Gastrocnemius medialis (tissue), 4 donors: ENCODE results near the gene GRIK1. TPM values are rescaled to one million over a fixed set of nuclear protein-coding genes. Genes with fewer than 3 reads are reported as not detected.

Experiments
- ATAC-seq, 2 donors: fragments of 150-250 bp; one replicate each; pipeline ENCODE4 v1.9.1; 2016
- DNase-seq, 2 donors: peaks; one replicate each; pipeline ENCODE4 v3.0.0-alpha.2; 2019
- H3K27ac ChIP-seq, 4 donors: fragments of 200-600 bp; sonication (generic); 1 replicate in 1 of 4; 2 replicates in 3 of 4; pipeline ENCODE4 v1.5.1; 2016 to 2018; ENCODE audit warnings: mild to moderate bottlenecking in 2 of 4, moderate library complexity in 1 of 4
- H3K27me3 ChIP-seq, 3 donors: fragments of 200-600 bp; sonication (generic) in 2 of 3; 1 replicate in 1 of 3; 2 replicates in 2 of 3; pipeline versions ENCODE4 v1.5.1 to v1.6.0; 2016 to 2019; ENCODE audit warnings: mild to moderate bottlenecking in 1 of 3, moderate library complexity in 1 of 3
- H3K36me3 ChIP-seq, 2 donors: fragments of 200-600 bp; sonication (generic) in 1 of 2; one replicate each; pipeline ENCODE4 v1.5.1; 2017 to 2018
- H3K4me1 ChIP-seq, 2 donors: fragments of 200-600 bp; sonication (generic) in 1 of 2; one replicate each; pipeline ENCODE4 v1.5.1; 2016 to 2017; ENCODE audit warnings: mild to moderate bottlenecking in 2 of 2
- H3K4me3 ChIP-seq, 4 donors: fragments of 200-600 bp; sonication (generic) in 3 of 4; 1 replicate in 1 of 4; 2 replicates in 3 of 4; pipeline ENCODE4 v1.5.1; 2016 to 2019; ENCODE audit warnings: mild to moderate bottlenecking in 2 of 4
- H3K9me3 ChIP-seq, 3 donors: fragments of 200-600 bp; sonication (generic) in 2 of 3; 1 replicate in 1 of 3; 2 replicates in 2 of 3; pipeline ENCODE4 v1.5.1; 2016 to 2019
- CTCF ChIP-seq, 5 experiments: fragments of 450-650 bp in 3 of 5; fragments of 200-600 bp in 2 of 5; sonication (generic) in 2 of 5; IDR thresholded peaks in 4 of 5; conservative IDR thresholded peaks in 1 of 5; 1 replicate in 4 of 5; 2 replicates in 1 of 5; pipeline ENCODE4 v1.5.1; 2016 to 2019; ENCODE audit warnings: antibody characterized with exemption in 5 of 5, mild to moderate bottlenecking in 3 of 5, moderate library complexity in 3 of 5
- POLR2A ChIP-seq, 2 donors: fragments of 450-650 bp; IDR thresholded peaks; one replicate each; pipeline ENCODE4 v1.6.1; 2017; ENCODE audit warnings: antibody characterized with exemption in 2 of 2, mild to moderate bottlenecking in 2 of 2, moderate library complexity in 2 of 2
- in situ Hi-C, 4 donors: fragments of 200-750 bp; cut with MboI; loops; one replicate each; pipeline versions ENCODE4 v1.15.0 to v1.8.0; 2017; ENCODE audit warnings: low sequenced_read_pairs in 4 of 4
- intact Hi-C: fragments of 100-400 bp; cut with DNase I; formaldehyde crosslinking; loops from one replicate; pipeline ENCODE4 v1.15.1; 2023; ENCODE audit warnings: low total_unique reads
- total RNA-seq, 4 donors: library from RNA; depleted of rRNA; stranded (reverse); fragments of >200 nt; gene quantifications; one replicate each; pipeline versions ENCODE4 v1.1.0 to v1.2.3, GENCODE V29; 2016

The GRIK1 gene
- total RNA-seq, 4 donors from 2014 or later = 0.13 TPM; not detected in 3

- ATAC-seq = no peak
These were observed 280.9 kb downstream of the GRIK1 start for GRCh38 chr21:29658934-29659203.

GRCh38 chr21:29658177-29658933 is 281.4 kb downstream of the GRIK1 start:
- Histone ChIP-seq H3K36me3 (no peaks in the 10 kb centered on the region), H3K9me3 (no peaks in the 10 kb centered on the region), H3K27me3 (no peaks in the 10 kb centered on the region), H3K4me1 (no peaks in the 10 kb centered on the region), H3K4me3 (no peak overlapping the region), H3K27ac (no peak overlapping the region)
- DNase-seq (no peak), ATAC-seq (no peak)
- in situ Hi-C loops (no loop called here), intact Hi-C loops (no loop called here)
- TF ChIP-seq POLR2A (IDR thresholded peaks at IDR 0.05) (no peak), CTCF (IDR thresholded peaks at IDR 0.05 in 4 of 5, conservative IDR thresholded peaks at IDR 0.05 in 1 of 5) (no peak)

More at GRCh38 chr21:29658934-29659203, 280.9 kb downstream of the GRIK1 start:
- TF ChIP-seq CTCF (IDR thresholded peaks at IDR 0.05 in 4 of 5, conservative IDR thresholded peaks at IDR 0.05 in 1 of 5) (no peak), POLR2A (IDR thresholded peaks at IDR 0.05) (no peak)
- Histone ChIP-seq H3K27me3 (no peaks in the 10 kb centered on the region), H3K4me1 (no peaks in the 10 kb centered on the region), H3K27ac (no peak overlapping the region), H3K4me3 (no peak overlapping the region), H3K36me3 (no peaks in the 10 kb centered on the region), H3K9me3 (no peaks in the 10 kb centered on the region)
- intact Hi-C loops = no loop called here
- no peak for DNase-seq
- in situ Hi-C loops = no loop called here

GRCh38 chr21:29657240-29657989 is 282.4 kb downstream of the GRIK1 start:
- no peak overlapping the region for H3K4me3 ChIP-seq
- TF ChIP-seq POLR2A (IDR thresholded peaks at IDR 0.05) (no peak), CTCF (IDR thresholded peaks at IDR 0.05 in 4 of 5, conservative IDR thresholded peaks at IDR 0.05 in 1 of 5) (no peak)
- ATAC-seq (no peak), DNase-seq (no peak)
- in situ Hi-C loops (no loop called here), intact Hi-C loops (no loop called here)
- no peak overlapping the region for H3K27ac ChIP-seq
- H3K27me3 ChIP-seq = no peaks in the 10 kb centered on the region
- H3K36me3 ChIP-seq = no peaks in the 10 kb centered on the region
- H3K9me3 ChIP-seq = no peaks in the 10 kb centered on the region
- no peaks in the 10 kb centered on the region for H3K4me1 ChIP-seq

- no peak for DNase-seq
- intact Hi-C loops = no loop called here
- no peak for ATAC-seq
- TF ChIP-seq CTCF (IDR thresholded peaks at IDR 0.05 in 4 of 5, conservative IDR thresholded peaks at IDR 0.05 in 1 of 5) = no peak
- in situ Hi-C loops = no loop called here
- H3K27ac ChIP-seq = no peak overlapping the region
- H3K4me1 ChIP-seq = no peaks in the 10 kb centered on the region
- H3K27me3 ChIP-seq = no peaks in the 10 kb centered on the region
- no peaks in the 10 kb centered on the region for H3K36me3 ChIP-seq
- no peaks in the 10 kb centered on the region for H3K9me3 ChIP-seq
- no peak overlapping the region for H3K4me3 ChIP-seq
These were observed 283.1 kb downstream of the GRIK1 start for GRCh38 chr21:29656504-29657239.
